GM19025 (cell line): ENCODE measurements around the gene PKMYT1.
A peak's percentile ranks its signal among the peaks of the same experiment; 100 is the strongest.

Source experiments
- ATAC-seq: cut with Tn5 transposase; IDR thresholded peaks from one replicate; pipeline ENCODE4 v1.9.1; 2021; ENCODE audit warnings: mild to moderate bottlenecking, low read depth, moderate library complexity; ENCODE audit not compliant: unreplicated experiment

PKMYT1 gene

GRCh38 chr16:3001316-3001715 is 21.1 kb upstream of the PKMYT1 start:
- ATAC-seq = no peak

DNA sequence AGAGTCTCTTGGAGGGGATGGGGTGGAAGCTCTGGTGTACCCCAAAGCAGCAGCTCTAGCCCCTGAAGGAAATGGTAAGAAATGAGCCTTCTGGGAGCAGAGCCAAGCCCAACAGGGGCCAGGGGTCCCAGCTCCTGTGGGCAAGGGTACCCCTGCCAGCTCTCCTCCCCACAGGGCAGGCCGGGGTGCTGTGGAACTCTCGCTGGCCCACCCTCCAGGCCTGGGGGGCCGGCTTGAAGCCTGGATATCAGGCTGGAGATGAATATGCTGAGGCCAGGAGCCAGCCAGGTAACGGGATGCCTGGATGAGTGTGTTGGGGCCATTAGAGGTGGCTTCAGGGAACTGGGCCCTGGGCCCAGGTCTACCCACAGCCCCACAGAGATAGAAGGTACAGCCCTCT is 20.3 kb upstream of the PKMYT1 start:
- ATAC-seq = no peak

DNA sequence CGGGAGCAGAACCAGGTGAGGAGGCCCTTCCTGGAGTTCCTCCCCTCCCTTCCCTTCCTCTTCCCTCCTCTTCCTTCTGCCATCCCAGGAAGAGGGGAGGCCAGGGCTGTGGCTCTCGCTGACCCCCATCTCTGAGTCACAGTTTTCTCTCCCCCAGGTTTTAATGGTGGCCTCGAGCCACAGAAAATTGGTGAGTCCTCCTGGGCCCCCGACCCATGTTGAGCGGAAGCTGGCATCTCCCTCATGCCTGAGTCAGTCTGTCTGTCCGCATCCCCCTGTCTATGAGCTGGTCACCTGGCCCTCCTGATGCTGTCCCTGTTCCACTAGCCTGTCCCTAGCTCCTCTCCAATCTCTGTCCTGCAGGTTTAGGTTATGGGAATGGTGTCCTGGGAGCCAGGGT is 19.7 kb upstream of the PKMYT1 start:
- ATAC-seq = no peak

DNA sequence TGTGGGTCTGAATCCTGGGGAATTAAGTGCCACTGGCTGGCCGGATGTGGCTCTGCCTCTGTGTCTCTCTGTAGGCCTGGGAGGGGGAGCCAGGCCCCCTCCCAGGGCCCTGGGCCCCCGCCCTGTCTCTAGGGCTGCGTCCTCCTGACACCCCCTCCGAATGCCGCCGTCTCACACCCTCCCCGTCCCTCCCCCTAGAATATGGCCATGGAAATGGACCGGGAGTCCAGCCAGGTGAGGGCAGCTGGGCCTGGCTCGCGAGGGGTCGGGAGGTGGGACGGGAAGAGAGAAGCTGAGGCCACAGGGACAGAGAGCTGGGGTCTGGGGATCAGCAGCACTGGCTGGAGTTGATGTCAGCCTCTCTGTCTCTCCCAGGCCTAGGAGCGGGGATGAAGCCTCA is 16.1 kb upstream of the PKMYT1 start:
- ATAC-seq = no peak

DNA sequence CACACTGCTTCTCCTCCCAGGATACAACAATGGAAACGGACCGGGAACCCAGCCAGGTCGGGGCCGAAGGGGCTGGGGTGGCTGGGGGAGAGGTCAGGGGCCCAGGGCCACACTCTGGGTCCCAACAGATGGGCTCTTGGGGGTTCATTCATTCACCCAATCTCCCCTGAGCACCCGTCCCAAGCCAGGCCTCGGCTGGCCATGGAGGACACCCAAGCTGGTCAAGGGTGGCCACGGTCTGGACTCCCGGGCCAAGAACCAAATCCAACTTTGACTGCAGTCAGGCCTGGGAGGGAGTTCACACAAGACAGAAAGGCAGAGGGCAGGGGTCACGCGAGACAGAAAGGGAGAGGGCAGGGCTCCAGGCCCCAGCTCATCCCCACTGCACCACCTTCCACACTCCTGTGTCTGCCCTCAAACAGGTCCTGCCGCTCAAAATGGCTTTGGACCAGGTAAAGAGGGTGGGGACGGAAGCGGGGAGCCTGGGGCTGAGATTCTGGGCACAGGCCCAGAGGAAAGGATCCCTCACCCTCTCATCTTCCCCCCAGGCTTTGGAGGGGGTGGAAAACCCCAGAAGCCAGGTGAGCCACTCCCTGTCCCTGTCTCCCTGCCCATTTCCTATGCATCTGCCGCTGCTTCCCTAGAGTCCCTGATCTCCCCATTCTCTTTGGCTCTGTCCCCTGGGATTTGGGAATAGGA is 12.3 kb upstream of the PKMYT1 start:
- no peak for ATAC-seq

DNA sequence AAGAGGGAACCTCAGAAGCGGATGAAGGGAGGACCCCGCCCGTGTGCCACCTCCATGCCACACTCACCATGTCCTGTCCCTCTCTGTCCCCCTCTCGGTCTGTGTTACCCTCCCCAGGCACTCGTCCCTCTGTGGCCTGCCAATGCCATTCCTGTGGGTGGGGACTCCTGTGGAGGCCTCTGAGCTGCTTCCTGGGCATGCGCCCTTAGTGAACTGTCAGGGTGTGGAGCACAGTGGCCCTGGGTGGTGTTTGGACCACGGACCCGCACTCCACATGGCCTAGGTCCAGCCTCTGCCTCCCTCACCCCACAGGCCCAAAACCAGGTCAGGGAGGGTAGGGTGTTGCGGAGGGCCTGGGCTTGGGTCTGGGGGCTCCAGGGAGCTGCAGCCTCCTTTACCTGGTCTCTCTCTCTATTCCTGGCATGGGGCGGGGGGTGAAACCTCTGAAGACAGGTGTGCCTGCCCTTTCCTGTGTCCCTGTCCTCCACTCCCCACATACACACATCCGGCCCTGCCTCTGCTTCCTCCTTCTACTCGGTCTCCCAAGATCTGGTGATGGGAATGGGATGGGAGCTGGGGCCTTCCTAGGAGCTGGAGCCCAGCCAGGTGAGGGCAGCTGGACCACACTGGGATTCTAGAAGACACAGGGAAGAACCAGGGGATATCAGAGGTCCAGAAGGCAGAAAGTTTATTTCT is 11.5 kb upstream of the PKMYT1 start:
- no peak for ATAC-seq

GRCh38 chr16:2990891-2991290 is 10.6 kb upstream of the PKMYT1 start:
- no peak for ATAC-seq

- ATAC-seq = no peak
Observed at GRCh38 chr16:2988590-2989099, 8.4 kb upstream of the PKMYT1 start.

- ATAC-seq = no peak
Observed at GRCh38 chr16:2987833-2988232, 7.6 kb upstream of the PKMYT1 start.

DNA sequence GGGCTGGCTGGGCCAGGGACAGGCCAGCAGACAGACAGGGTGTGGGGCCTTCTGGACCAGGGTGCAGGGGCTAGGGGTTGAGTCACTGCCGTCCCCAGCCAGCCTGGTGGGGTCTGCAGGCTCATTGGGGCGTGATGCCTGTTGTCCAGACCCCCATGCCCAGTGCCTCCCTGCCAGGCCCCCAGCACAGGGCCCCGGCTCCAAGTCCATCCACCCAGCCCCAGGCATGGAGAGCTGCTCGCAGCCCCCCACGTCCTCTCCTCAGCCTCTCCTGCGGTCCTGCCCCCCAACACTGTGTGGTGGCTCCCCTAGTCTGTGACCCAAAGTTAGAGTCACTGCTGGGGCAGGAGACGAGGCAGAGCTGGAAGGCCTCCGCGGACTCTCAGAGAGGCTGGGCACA is 7.0 kb upstream of the PKMYT1 start:
- no peak for ATAC-seq

DNA sequence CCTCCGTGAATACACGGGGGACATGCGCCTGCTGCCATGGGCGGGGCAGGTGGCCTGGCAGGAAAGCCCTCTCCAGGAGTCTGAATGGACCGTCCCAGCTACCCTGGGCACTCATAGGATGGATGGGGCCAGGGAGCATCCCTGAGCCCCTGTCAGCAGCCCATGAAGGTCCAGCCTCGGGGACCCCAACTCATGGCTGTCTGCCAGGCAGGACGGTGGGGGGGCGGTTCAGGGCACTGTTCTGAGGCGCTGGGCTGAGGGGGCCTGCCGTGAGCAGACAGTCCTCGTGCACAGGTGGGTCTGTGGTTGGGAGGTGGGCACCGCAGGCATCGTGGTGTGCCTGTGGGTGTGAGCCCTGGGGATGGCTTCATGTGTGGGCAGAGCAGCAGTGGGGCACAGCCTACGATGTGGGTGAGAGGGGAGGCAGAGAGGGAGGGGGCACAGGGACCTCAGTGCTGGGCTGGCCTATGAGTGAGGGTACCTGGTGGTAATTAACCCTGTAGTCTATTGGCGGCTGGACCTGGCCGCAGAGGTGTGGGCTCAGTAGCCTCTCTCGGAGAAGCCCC is 6.5 kb upstream of the PKMYT1 start:
- no peak for ATAC-seq

DNA sequence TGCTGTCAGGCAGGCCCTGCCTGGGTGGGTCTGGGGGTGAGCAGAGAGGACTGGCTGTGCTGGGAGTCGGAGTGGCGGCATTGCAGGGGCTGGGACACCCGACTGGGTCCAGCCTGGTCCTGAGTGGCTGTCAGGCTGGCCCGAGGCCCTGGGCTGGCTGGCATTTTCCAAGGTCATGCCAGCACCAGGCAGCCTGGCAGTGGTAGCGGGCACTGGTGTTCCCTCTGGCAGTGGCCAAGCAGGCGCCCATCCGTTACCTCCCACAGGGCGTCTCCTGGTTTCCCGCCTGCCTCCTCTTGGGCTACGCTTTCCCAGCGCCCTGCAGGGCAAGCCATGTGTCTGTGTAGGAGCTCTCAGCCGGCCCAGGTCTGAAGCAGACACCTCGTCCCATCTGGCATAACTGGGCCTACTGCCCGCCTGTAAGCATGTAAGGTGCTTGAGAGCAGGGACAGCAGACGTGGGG is 5.7 kb upstream of the PKMYT1 start:
- ATAC-seq = no peak

GRCh38 chr16:2985462-2985861 is 5.2 kb upstream of the PKMYT1 start:
- no peak for ATAC-seq

DNA sequence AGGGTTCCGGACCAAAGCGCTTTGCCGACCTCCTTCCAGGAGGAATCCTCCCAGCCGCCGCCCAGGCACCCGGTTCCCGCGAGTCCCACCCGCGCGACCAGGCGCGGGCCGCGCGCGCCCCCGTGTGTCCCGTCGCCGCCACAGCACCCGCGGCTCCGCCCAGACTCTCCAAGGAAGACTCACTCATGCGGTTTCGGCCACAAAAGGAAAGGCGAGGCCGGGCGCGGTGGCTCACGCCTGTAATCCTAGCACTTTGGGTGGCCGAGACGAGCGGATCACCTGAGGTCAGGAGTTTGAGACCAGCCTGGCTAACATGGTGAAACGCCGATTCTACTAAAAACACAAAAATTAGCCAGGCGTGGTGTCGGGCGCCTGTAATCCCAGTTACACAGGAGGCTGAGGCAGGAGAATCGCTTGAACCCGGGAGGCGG is 3.5 kb upstream of the PKMYT1 start:
- peak; percentile 32 for ATAC-seq

DNA sequence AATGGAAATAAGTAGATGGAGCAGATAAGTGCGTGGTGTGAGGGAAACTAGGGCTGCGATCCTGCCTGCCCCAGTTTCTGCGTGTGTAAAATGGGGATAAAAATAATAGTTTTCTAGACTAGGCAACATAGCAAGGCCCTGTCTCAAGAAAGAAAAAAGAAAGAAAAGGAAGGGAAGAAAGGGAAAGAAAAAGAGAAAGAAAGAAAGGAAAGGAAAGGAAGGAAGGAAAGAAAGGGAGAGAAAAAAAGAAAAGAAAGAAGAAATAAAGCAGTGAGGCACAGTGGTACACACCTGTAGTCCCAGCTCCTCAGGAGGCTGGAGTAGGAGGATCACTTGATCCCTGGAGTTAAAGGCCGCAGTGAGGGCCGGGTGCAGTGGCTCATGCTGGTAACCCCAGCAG is 2.2 kb upstream of the PKMYT1 start:
- ATAC-seq = no peak

DNA sequence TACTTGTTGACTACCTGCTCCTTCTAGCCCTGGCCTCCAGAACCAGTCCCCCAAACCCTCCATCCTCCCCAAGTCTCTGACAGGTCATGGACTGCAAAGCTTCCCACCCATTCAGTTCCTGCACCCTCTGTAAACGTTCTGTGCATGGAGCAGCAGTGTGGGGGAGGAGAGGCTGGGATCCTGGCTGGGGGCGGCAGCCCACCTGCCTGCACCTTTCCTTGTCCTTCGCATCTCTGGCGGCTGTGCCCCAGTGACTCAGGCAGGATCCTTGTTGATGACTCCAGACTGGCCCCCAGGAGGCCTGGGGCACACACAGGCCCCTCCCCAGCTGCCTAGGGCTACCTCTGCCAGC is 1.6 kb upstream of the PKMYT1 start:
- no peak for ATAC-seq

GRCh38 chr16:2981177-2981898 is 1.1 kb upstream of the PKMYT1 start:
- ATAC-seq = no peak

GRCh38 chr16:2979669-2980226 is 498 bp downstream of the PKMYT1 start:
- ATAC-seq = no peak

DNA sequence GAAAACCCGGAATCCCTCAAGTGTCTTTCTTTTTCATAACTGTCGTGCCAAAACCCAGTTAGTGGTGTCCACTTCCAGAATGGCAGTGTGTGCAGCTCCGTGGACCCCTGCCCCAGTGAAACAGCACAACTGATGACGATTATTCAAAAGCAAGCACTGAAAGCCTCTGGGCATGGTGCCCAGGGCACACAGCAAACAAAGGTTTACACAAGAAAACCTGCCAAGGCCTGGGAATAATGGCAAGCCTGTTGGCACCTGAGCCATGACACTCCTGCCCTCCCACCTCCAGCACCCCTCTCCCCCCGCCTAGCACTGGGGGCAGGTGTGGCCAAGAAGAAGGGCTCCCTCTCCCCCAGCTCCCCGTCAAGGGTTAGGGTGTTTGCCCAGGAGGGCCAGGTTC is 2.8 kb downstream of the PKMYT1 start:
- ATAC-seq = no peak

- ATAC-seq = no peak
Observed at GRCh38 chr16:2976673-2977072, 3.6 kb downstream of the PKMYT1 start.

DNA sequence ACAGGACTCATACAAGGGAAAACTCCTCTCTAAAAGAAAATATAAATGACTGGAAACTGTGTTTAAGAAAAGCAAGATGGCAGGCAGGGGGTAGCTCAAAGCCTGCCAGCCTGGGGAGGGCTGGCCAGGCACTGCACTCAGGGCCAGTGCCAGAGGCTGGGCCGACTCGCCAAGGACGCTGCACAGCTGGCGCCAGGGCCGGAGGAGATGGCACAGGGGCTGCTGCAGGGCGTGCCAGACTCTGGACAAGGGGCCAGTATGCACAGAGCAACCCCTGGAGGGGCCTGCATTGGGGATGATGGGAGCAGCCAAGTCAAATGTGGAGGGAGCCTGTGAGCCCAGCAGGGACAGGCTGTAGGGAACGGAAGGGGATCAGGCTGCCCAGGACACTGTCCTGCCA is 4.0 kb downstream of the PKMYT1 start:
- ATAC-seq = no peak
